BJ (cell line): Measurements from ENCODE around the gene KCTD13. TPM values are rescaled to one million over a fixed set of nuclear protein-coding genes. Genes with fewer than 3 reads are reported as not detected.
"Not testable (repeated sequence)": the region's sequence is repeated elsewhere in the genome, so short reads cannot be mapped to it uniquely, and the experiment has no call there.

Experiments
- CTCF ChIA-PET: fragments of 350-600 bp; formaldehyde crosslinking; extraction: SDS; loops from one replicate; lab custom pipeline; 2021; ENCODE audit warnings: antibody characterized with exemption, inconsistent platforms; lab: Yijun Ruan, JAX
- POLR2A ChIA-PET: fragments of 300-600 bp; sonication (Branson Sonifier 250); formaldehyde crosslinking; extraction: SDS; loops from one replicate; lab custom pipeline; 2021; ENCODE audit warnings: antibody characterized with exemption; lab: Charles Lee
- DNase-seq: peaks from one replicate; pipeline ENCODE4 v3.0.0-alpha.2; 2011; ENCODE audit warnings: low read depth
- H3K27me3 ChIP-seq: 2 replicates; pipeline ENCODE4 v1.6.0; 2011; ENCODE audit warnings: low read length; ENCODE audit not compliant: control insufficient read depth, insufficient read depth
- H3K36me3 ChIP-seq: 2 replicates; pipeline ENCODE4 v1.5.1; 2011; ENCODE audit warnings: low read length; ENCODE audit not compliant: control insufficient read depth, insufficient read depth
- H3K4me3 ChIP-seq: 2 replicates; pipeline ENCODE4 v1.5.1; 2011; ENCODE audit warnings: low read depth, mild to moderate bottlenecking, control low read depth, low read length
- CTCF ChIP-seq: IDR thresholded peaks from 2 replicates; pipeline ENCODE4 v1.5.1; 2011; ENCODE audit warnings: low read depth, mild to moderate bottlenecking, control low read depth, inconsistent platforms, low read length, moderate library complexity; ENCODE audit not compliant: insufficient read depth
- polyA plus RNA-seq: library from polyadenylated mRNA; depleted of rRNA; stranded (reverse); fragments of >200 nt; gene quantifications from 2 replicates; pipeline ENCODE4 v1.2.3, GENCODE V29; 2011

The KCTD13 gene
- polyA plus RNA-seq, 1 experiment: 12.3 TPM

DNA sequence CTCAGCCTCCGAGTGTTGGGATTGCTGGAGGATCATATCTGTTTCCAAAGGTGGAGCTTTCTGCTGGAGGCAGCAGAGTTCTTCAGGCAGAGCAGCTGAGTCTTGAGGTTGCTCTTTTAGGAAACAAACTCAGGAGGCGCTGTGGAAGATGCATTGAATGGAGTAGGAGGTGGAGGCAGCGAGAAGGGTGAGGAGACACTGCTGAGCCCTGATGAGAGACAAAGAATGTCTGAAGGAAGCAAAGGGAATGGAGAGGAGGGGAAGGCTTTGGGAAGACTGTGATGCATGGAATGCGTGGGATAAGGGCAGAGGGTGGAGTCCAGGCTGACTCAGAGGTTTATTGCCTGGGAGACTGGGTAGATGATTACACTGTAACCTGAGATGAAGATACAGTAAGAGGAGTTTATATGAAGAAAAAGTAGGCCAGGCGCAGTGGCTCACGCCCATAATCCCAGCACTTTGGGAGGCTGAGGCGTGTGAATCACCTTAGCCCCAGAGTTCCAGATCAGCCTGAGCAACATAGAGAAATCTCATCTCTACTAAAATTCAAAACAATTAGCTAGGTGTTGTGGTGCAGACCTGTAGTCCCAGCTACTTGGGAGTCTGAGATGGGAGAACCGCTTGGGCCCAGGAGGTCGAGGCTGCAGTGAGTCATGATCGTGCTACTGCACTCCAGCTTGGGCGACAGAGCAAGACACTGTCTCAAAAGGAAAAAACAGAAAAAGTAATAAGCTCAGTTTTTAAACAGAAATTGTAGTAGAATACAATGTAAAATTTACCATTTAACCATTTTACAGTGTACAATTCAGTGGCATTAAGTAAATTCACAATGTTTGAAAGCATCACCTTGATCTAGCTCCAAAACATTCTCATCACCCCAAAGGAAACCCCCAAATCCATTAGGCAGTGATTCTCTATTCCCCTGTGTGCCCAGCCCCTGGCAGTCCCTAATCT lies 18.1 kb upstream of the KCTD13 start:
- ChIA-PET CTCF (interaction anchor here (0.6 to 3.1 kb wide), 7 partner anchors 10 to 154 kb away, joined by 3 to 13 read pairs (median 3); partner anchors contain the start of genes HIRIP3, KCTD13, KIF22 and TMEM219), POLR2A (interaction anchor here (0.6 to 1.3 kb wide), 3 partner anchors 13 to 366 kb away, joined by 3 to 10 read pairs (median 9); partner anchors contain the start of gene KCTD13)
- Histone ChIP-seq H3K4me3 (no peak overlapping the region), H3K27me3 (no peaks in the 10 kb centered on the region), H3K36me3 (no peaks in the 10 kb centered on the region)
- DNase-seq: peak; percentile 99
- TF ChIP-seq CTCF: peak; percentile 58

- no peaks in the 10 kb centered on the region for H3K36me3 ChIP-seq
- no peak for TF ChIP-seq CTCF
- H3K27me3 ChIP-seq: no peaks in the 10 kb centered on the region
- POLR2A ChIA-PET: no interaction called here
- CTCF ChIA-PET: interaction anchor here (0.9 to 1.0 kb wide), 2 partner anchors 11 to 92 kb away, joined by 3 read pairs; no protein-coding TSS in a partner anchor
- no peak overlapping the region for H3K4me3 ChIP-seq
- no peak for DNase-seq
These were observed 14.6 kb upstream of the KCTD13 start for GRCh38 chr16:29940656-29941055.

DNA sequence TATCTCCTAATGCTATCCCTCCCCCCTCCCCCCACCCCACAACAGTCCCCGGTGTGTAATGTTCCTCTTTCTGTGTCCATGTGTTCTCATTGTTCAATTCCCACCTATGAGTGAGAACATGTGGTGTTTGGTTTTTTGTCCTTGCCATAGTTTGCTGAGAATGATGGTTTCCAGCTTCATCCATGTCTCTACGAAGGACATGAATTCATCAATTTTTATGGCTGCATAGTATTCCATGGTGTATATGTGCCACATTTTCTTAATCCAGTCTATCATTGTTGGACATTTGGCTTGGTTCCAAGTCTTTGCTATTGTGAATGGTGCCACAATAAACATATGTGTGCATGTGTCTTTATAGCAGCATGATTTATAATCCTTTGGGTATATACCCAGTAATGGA lies 5.7 kb upstream of the KCTD13 start:
- CTCF ChIA-PET, H3K36me3 ChIP-seq, POLR2A ChIA-PET, H3K4me3 ChIP-seq, H3K27me3 ChIP-seq, DNase-seq: not testable (repeated sequence)

- no peak for DNase-seq
- Histone ChIP-seq H3K36me3 (no peaks in the 10 kb centered on the region; the same call in 1 of the 2 replicates), H3K4me3 (peak overlapping the region; percentile 64), H3K27me3 (no peaks in the 10 kb centered on the region)
- ChIA-PET CTCF (interaction anchor here (0.9 to 2.6 kb wide), 5 partner anchors 10 to 94 kb away, joined by 3 to 14 read pairs (median 3); no protein-coding TSS in a partner anchor), POLR2A (interaction anchor here (0.6 kb wide), 1 partner anchor 18 kb away, joined by 15 read pairs; no protein-coding TSS in a partner anchor)
- no peak for TF ChIP-seq CTCF
These were observed 1.3 kb upstream of the KCTD13 start for GRCh38 chr16:29927070-29927905.

GRCh38 chr16:29926711-29927052 lies 656 bp upstream of the KCTD13 start:
- H3K27me3 ChIP-seq: no peaks in the 10 kb centered on the region
- ChIA-PET CTCF (interaction anchor here (0.6 to 2.6 kb wide), 8 partner anchors 10 to 493 kb away, joined by 3 to 14 read pairs (median 4); no protein-coding TSS in a partner anchor), POLR2A (interaction anchor here (0.6 to 1.5 kb wide), 2 partner anchors 17 to 47 kb away, joined by 5 to 15 read pairs; partner anchors contain the start of gene TAOK2)
- H3K4me3 ChIP-seq: peak overlapping the region; percentile 64
- no peak for TF ChIP-seq CTCF
- H3K36me3 ChIP-seq: no peaks in the 10 kb centered on the region; the same call in 1 of the 2 replicates
- DNase-seq: no peak
